Stimulated activated CD4-positive, alpha-beta T cell treated with anti-CD3 and anti-CD28 coated beads, TNF-alpha, amount 100 ng/mL, for 1 hour (primary cell): ENCODE measurements around the gene NPAS2.

Experiments
- DNase-seq, 3 donors: peaks; one replicate each; pipeline ENCODE4 v3.0.0-alpha.2; 2020; ENCODE audit warnings: low read depth in 3 of 3, low spot score in 1 of 3

The NPAS2 gene

DNA sequence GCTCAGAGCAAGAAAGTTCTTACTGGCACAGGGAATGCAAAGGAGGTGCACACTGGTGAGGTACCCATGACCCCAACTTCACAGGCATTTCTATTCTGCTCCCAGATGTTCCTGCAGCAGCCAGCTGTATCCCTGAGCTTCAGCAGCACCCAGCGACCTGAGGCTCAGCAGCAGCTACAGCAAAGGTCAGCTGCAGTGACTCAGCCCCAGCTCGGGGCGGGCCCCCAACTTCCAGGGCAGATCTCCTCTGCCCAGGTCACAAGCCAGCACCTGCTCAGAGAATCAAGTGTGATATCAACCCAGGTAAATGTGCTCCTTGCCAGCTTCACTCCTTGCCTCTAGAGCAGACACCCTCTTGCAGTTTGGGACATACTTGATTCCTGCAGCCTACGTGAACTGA lies 168.0 kb downstream of the NPAS2 start:
- no peak for DNase-seq

- no peak for DNase-seq
Measured at GRCh38 chr2:100988630-100989417, 168.9 kb downstream of the NPAS2 start.

DNA sequence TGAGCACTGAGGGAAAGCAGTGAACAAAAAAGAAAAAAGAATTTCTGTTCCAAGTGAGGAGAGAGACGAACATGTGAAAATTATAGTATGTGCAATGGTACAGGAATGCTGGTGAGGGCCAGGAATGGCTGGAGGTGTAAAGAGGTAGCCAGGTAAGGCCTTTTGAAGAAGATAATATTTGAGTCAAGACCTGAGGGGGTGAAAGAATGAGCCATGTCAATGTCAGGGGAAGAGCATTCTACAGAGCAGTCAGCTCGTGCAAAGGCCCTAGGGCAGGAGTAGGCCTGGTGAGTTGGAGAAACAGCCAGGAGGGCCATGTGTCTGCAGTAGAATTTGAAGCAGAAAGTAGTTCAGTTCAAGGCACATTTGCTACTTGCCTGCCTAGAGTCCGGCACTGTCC lies 169.7 kb downstream of the NPAS2 start:
- DNase-seq: no peak

DNA sequence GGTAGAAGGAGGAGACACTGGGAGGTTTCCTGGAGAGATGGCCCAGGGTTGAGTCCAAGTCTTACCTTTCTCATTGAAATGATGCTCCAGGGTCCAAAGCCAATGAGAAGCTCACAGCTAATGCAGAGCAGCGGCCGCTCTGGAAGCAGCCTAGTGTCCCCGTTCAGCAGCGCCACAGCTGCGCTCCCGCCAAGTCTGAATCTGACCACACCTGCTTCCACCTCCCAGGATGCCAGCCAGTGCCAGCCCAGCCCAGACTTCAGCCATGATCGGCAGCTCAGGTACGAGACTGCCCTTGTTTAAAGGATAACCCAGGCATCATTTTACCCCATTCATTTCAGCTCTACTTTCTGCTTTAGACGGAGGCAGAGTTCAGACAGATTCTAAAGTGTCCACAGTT lies 170.2 kb downstream of the NPAS2 start:
- no peak for DNase-seq

DNA sequence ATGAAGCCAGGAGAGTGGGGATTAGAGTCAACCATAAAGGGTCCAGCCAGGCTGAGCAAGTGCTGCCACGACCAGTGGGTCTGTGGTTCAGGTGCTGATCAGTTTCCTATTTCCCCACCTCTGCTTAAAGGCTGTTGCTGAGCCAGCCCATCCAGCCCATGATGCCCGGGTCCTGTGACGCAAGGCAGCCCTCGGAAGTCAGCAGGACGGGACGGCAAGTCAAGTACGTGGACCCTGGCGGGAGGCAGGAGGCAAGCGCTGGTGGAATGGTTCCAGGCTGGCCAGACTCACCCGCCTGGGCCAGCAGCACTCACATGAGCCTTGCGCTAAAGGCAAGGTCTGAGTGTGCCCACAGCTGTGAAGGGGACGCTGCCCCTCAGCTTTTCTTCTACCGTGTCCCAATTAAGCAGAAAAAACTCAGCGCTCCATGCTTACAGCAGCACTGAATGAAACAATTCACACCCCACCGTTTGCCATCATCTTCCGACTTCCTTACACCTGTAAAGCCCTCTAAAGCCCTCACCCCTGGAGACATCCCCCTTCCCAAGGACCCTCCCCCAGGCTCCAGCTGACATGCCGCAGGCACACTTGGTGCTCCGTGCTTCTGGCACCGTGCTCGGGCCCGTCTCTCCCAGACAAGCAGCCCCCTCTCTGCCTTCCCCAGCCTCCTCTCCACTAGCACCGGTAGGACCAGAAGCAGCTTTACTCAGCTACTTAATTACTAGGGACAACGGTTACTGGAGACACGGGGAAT lies 170.9 kb downstream of the NPAS2 start:
- DNase-seq: no peak

DNA sequence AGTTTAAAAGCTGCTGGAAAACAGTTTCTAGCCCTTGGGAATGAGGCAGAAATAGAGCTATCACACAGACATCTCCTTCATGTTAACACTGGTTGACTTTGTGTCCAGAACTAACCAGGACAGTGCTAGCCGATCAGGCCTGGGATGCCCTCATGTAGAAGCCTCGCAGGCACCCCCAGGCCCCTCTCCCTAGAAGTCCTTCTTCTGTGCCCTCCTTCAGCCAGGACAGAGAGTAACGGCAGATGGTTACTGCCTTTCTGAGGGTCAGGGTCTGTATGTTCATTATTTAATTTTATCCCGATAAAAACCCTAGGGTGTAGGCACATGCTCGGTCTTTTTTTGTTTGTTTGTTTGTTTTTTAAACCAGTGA lies 171.4 kb downstream of the NPAS2 start:
- no peak for DNase-seq

DNA sequence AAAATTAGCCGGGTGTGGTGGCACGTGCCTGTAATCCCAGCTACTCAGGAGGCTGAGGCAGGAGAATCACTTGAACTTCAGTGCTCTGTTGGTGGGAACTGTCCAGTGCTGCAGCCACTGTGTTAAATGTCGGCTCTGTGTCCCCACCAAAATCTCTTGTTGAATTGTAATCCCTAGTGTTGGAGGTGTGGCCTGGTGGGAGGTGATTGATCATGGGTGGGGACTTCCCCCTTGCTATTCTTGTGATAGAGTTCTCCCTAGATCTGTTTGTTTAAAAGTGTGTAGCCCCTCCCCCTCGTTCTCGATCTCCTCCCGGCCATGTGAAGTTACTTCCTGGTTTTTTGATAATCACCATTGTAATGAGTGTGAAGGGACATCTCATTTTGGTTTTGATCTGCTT lies 172.3 kb downstream of the NPAS2 start:
- DNase-seq: no peak

GRCh38 chr2:100993294-100993693 lies 173.4 kb downstream of the NPAS2 start:
- no peak for DNase-seq

DNA sequence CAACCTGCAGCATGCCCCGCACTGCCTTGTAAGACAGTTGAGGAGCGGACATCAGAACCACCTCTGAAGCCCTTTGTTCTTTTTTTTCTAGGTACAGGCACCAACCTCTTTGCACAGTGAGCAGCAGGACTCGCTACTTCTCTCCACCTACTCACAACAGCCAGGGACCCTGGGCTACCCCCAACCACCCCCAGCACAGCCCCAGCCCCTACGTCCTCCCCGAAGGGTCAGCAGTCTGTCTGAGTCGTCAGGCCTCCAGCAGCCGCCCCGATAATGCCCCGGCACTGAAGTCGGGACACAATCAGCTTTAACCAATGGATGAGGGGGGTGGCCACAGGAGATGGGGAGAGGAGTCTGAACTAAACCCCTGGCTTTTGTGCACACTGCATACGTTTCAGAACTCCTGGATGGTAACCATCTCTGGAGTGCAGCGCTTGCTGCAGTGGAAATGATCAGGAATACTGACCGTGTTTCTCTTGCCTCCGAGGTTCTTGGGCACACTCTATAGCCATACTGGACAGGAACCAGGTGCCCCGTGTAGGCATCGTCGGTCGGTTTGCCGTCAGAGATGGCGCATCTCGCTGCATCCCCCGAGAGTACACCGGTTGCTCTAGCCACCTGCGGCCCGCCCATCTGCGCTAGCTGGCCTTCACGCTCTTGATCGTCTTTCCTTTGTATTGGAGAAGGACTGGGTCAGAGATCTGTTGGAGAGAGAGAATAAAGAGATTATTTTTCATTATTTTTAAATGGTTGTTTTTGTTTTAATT lies 175.6 kb downstream of the NPAS2 start:
- DNase-seq: no peak

GRCh38 chr2:100997509-100998234 lies 177.7 kb downstream of the NPAS2 start:
- DNase-seq: no peak

- no peak for DNase-seq
Measured at GRCh38 chr2:100998235-100998573, 178.3 kb downstream of the NPAS2 start.

- no peak for DNase-seq
Measured at GRCh38 chr2:100999995-101000394, 180.1 kb downstream of the NPAS2 start.

GRCh38 chr2:101001691-101002561 lies 182.0 kb downstream of the NPAS2 start, which contains the start of gene RPL31:
TSS of gene RPL31 (plus strand) at chr2:101002289. CDS start at chr2:101002702, 413 bp downstream.
- peak; percentile 87 to 88 (median 87) for DNase-seq

GRCh38 chr2:101002562-101003277 lies 182.8 kb downstream of the NPAS2 start:
- DNase-seq: no peak

- DNase-seq: no peak
Measured at GRCh38 chr2:101003278-101003775, 183.4 kb downstream of the NPAS2 start.

DNA sequence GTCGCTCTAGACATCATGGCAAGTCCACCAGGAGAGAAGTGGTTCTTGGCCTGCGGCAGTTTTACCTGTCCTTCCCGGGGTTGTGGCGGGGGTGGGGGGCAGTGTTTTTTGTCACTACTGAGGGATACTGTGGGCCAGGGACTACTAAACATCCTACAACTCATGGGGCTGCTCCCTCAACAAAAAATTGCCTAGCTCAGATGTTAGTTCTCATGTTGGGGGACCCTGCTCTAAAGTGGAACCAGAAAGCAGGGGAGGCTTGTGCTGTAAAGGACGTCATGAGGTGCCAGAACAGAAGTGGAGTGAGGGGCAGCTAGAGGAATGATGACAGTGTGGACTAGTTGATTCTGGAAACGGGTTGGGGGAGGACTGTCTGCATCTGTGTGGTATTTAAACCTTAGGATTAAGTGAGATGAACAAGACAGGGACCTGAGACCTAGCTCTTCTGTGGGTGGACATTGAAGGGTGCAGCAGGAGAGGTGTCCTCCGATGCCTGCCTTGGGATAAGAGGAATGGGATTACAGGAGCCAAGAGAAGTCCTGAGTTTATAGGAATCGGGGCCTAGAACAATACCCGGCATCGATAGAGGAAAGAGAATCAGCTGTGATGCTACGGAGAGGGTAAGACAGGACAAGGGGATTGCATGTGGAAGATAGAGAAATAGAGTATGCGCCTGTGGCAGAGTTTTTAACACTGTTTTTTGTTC lies 184.8 kb downstream of the NPAS2 start:
- DNase-seq: no peak

DNA sequence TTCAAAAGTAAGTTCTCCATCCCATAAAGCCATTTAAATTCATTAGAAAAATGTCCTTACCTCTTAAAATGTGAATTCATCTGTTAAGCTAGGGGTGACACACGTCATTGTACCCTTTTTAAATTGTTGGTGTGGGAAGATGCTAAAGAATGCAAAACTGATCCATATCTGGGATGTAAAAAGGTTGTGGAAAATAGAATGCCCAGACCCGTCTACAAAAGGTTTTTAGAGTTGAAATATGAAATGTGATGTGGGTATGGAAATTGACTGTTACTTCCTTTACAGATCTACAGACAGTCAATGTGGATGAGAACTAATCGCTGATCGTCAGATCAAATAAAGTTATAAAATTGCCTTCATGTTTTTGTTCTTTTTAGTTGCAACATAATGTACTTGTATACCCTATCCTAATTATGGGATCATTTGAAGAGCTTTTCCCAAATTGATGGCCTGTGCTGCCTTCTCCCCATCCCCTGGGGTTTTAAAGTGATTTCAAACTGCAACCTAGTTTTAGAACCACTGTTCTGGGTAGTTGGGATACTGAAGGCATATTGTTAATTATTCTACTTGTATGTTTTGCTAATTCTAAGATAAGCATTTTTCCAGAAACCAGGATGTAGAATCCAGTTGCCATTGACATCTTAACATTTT lies 186.3 kb downstream of the NPAS2 start:
- DNase-seq: no peak
